Esophagus muscularis mucosa (tissue), 3 donors: ENCODE results near the gene SEC24D.

Experiments
- CTCF ChIP-seq, 3 experiments: fragments of 200-600 bp in 2 of 3; fragments of 450-650 bp in 1 of 3; sonication (generic) in 2 of 3; IDR thresholded peaks; one replicate each; pipeline ENCODE4 v1.5.1; 2017 to 2019; ENCODE audit warnings: antibody characterized with exemption in 3 of 3, mild to moderate bottlenecking in 2 of 3, moderate library complexity in 1 of 3
- EP300 ChIP-seq: sonication (generic); formaldehyde crosslinking; IDR thresholded peaks from one replicate; pipeline ENCODE4 v1.6.1; 2017; ENCODE audit warnings: antibody characterized with exemption

GRCh38 chr4:118776157-118776954, 59.6 kb downstream of the SEC24D start:
- TF ChIP-seq CTCF (IDR thresholded peaks at IDR 0.05), result no peak
- no peak for TF ChIP-seq EP300
